Ascending aorta (tissue), 2 donors: ENCODE data around the gene ENPP6. TPM values are rescaled to one million over a fixed set of nuclear protein-coding genes. Genes with fewer than 3 reads are reported as not detected.
"Not testable (repeated sequence)": the region's sequence is repeated elsewhere in the genome, so short reads cannot be mapped to it uniquely, and the experiment has no call there.

Experiments used
- DNase-seq, 2 donors: peaks; one replicate each; pipeline ENCODE4 v3.0.0-alpha.2; 2019; ENCODE audit warnings: low spot score in 2 of 2
- H3K27ac ChIP-seq, 2 donors: fragments of 200-600 bp; sonication (generic); one replicate each; pipeline ENCODE4 v1.5.1; 2016 to 2017; ENCODE audit warnings: mild to moderate bottlenecking in 1 of 2
- H3K27me3 ChIP-seq: fragments of 200-600 bp; sonication (generic); one replicate; pipeline ENCODE4 v1.5.1; 2017
- H3K36me3 ChIP-seq, 2 donors: fragments of 200-600 bp; sonication (generic); one replicate each; pipeline ENCODE4 v1.5.1; 2016
- H3K4me1 ChIP-seq, 2 donors: fragments of 200-600 bp; sonication (generic); one replicate each; pipeline ENCODE4 v1.5.1; 2016 to 2017; ENCODE audit warnings: mild to moderate bottlenecking in 1 of 2
- H3K4me3 ChIP-seq, 2 donors: fragments of 200-600 bp; sonication (generic); one replicate each; pipeline ENCODE4 v1.5.1; 2016 to 2017; ENCODE audit warnings: mild to moderate bottlenecking in 1 of 2
- H3K9me3 ChIP-seq, 2 donors: fragments of 200-600 bp; sonication (generic); one replicate each; pipeline ENCODE4 v1.5.1; 2016
- intact Hi-C: fragments of 100-400 bp; cut with DNase I; formaldehyde crosslinking; loops from one replicate; pipeline ENCODE4 v1.15.1; 2023
- total RNA-seq: library from RNA; depleted of rRNA; stranded (reverse); fragments of >200 nt; gene quantifications from one replicate; pipeline ENCODE4 v1.1.0, GENCODE V29; 2016
- TF ChIP-seq, protein P1 (sequence below), 3 experiments: fragments of 200-600 bp in 2 of 3; fragments of 450-650 bp in 1 of 3; sonication (generic) in 2 of 3; IDR thresholded peaks; one replicate each; pipeline ENCODE4 v1.5.1; 2016 to 2019; ENCODE audit warnings: antibody characterized with exemption in 3 of 3, mild to moderate bottlenecking in 1 of 3, moderate library complexity in 1 of 3

The ENPP6 gene
- total RNA-seq, 1 donor from 2014 or later, result not detected

DNA sequence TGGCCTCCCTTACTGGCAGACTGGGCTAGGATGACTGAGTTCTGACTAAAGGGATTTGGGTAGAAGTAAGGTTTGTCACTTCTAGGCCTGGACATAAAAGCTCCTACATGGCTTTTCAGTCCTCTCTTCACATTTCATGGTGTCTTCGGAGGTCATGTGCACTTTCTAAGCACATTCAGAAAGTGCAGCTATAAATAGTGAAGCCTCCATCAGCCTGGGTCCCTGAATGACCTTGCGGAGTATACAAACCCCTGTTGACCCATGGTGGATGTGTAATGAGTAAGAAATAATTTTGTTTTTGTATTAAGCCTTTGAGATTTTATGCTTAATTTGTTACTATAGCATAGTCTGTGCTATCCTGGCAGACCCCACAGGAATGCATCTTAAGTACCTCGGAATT, 158.6 kb downstream of the ENPP6 start:
- intact Hi-C loops, result no loop called here

DNA sequence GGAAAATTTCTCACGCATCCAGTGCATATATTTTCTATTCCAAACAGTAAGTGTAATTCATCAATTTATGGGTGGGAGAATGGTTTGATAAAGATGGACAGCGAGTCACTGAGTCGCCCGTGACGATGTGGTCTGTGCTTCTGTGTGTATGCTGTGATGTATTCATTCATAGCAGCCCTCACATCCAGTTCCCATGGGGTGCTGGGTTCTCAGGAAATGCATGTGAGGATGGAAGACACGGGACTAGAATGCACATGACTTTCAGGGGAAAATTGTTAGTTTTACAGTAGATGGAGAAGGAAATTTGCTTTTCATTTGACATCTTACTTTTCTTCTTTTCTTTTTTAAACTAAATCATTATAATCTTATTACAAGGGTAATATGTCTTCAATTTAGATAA, 159.6 kb downstream of the ENPP6 start:
- TF ChIP-seq, protein P1, sequence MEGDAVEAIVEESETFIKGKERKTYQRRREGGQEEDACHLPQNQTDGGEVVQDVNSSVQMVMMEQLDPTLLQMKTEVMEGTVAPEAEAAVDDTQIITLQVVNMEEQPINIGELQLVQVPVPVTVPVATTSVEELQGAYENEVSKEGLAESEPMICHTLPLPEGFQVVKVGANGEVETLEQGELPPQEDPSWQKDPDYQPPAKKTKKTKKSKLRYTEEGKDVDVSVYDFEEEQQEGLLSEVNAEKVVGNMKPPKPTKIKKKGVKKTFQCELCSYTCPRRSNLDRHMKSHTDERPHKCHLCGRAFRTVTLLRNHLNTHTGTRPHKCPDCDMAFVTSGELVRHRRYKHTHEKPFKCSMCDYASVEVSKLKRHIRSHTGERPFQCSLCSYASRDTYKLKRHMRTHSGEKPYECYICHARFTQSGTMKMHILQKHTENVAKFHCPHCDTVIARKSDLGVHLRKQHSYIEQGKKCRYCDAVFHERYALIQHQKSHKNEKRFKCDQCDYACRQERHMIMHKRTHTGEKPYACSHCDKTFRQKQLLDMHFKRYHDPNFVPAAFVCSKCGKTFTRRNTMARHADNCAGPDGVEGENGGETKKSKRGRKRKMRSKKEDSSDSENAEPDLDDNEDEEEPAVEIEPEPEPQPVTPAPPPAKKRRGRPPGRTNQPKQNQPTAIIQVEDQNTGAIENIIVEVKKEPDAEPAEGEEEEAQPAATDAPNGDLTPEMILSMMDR (IDR thresholded peaks at IDR 0.05), result no peak
- Histone ChIP-seq H3K27me3 (no peaks in the 10 kb centered on the region), H3K4me1 (no peaks in the 10 kb centered on the region), H3K36me3 (no peaks in the 10 kb centered on the region), H3K4me3 (no peak overlapping the region), H3K9me3 (no peaks in the 10 kb centered on the region), H3K27ac (no peak overlapping the region)
- intact Hi-C loops, result no loop called here
- DNase-seq, result no peak

More for the DNA sequence above, 158.6 kb downstream of the ENPP6 start:
- DNase-seq, result no peak
- Histone ChIP-seq H3K27ac (no peak overlapping the region), H3K4me3 (no peak overlapping the region), H3K9me3 (no peaks in the 10 kb centered on the region), H3K4me1 (no peaks in the 10 kb centered on the region), H3K27me3 (no peaks in the 10 kb centered on the region), H3K36me3 (no peaks in the 10 kb centered on the region)
- TF ChIP-seq, protein P1 (IDR thresholded peaks at IDR 0.05), result no peak

DNA sequence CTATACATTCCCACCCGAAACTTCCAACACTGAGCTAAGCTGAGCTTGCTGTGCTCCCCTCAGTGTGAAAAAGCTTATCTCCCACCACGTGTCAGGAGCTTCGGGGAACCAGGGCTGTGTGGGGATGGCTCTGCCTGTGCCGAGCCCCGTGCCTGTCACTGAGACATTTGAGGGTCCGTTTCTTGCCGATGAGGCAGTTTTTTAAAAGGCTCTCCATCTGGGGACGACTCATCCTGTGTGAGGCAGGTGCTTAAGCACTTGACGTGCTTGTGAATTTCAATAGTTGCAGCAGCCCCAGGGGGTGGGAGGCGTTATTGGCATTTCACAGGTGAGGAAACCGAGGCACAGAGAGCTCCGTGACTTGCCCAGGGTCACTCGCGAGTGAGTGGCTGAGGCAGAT, 160.8 kb downstream of the ENPP6 start:
- no peaks in the 10 kb centered on the region for H3K27me3 ChIP-seq
- H3K4me3 ChIP-seq, result no peak overlapping the region
- H3K9me3 ChIP-seq, result no peaks in the 10 kb centered on the region
- intact Hi-C loops, result no loop called here
- TF ChIP-seq, protein P1 (IDR thresholded peaks at IDR 0.05), result no peak
- H3K4me1 ChIP-seq, result no peaks in the 10 kb centered on the region
- no peak overlapping the region for H3K27ac ChIP-seq
- no peak for DNase-seq
- no peaks in the 10 kb centered on the region for H3K36me3 ChIP-seq

DNA sequence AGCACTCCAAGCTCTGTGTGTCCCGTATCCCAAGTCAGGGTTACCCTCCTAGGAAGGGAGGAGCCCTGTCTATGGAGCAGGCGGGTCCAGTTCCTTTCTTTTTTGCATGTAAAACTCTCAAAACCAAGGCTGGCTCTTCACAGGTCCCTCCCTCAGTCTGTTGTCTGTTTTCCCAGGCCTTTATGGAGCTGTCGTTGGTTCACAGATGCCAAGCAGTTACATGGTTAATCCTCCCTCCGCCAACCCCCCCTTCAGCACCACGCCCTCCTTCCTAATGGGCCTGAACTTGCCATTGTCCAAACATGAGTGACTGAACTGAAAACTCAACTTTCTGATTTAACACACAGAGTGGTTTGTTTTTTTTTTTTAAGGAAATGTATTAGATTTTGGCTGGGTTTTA, 164.2 kb downstream of the ENPP6 start:
- no peaks in the 10 kb centered on the region for H3K27me3 ChIP-seq
- no peaks in the 10 kb centered on the region for H3K4me1 ChIP-seq
- H3K36me3 ChIP-seq, result no peaks in the 10 kb centered on the region
- H3K9me3 ChIP-seq, result no peaks in the 10 kb centered on the region
- intact Hi-C loops, result no loop called here
- TF ChIP-seq, protein P1 (IDR thresholded peaks at IDR 0.05), result no peak
- H3K4me3 ChIP-seq, result no peak overlapping the region
- DNase-seq, result no peak
- H3K27ac ChIP-seq, result no peak overlapping the region

DNA sequence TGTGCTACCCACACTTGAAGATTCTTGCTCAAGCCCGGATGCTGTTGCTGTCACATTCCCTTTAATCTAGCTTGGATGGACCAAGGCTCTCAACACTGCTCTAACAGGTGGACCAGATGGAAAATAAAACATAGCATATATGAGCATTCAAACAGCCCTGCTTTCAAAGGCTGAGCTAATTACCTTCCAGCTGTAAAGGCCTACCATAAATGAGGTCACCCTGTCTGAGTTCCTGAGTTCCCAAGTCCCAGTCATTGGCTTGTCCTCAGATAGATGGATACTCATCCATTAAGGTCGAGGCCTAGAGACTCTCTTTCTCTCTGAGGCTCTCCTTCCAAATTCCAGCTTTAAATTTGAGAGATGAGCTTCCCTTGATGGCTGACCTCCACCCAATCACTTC, 165.1 kb downstream of the ENPP6 start:
- Histone ChIP-seq H3K36me3 (no peaks in the 10 kb centered on the region), H3K27ac (no peak overlapping the region), H3K9me3 (peaks cover 0 to 2% of the 10 kb centered on the region in 2 donors), H3K4me3 (no peak overlapping the region), H3K4me1 (no peaks in the 10 kb centered on the region), H3K27me3 (no peaks in the 10 kb centered on the region)
- TF ChIP-seq, protein P1 (IDR thresholded peaks at IDR 0.05), result no peak
- intact Hi-C loops, result no loop called here
- no peak for DNase-seq

DNA sequence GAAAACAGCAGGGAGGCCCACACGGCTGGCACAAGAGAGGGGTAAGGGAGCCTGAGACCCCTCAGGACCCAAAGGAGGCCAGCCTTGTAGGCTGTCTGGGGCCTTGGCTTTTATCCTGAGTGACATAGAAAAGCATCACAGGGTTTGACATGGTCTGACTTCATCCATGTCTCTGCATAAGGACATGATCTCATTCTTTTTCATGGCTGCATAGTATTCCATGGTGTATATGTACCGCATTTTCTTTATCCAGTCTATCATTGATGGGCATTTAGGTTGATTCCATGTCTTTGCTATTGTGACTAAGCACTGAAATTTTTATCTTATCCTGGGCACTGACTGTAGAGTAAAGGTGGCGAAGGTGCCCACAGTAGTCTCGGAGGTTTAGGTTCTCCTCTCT, 166.4 kb downstream of the ENPP6 start:
- H3K4me1 ChIP-seq, H3K27me3 ChIP-seq, DNase-seq, intact Hi-C loops, H3K36me3 ChIP-seq, H3K27ac ChIP-seq, H3K4me3 ChIP-seq: not testable (repeated sequence)
- H3K9me3 ChIP-seq, result peaks cover under 1 to 16% of the 10 kb centered on the region in 2 donors
